HepG2 (cell line): Measurements from ENCODE around the gene ABCA2. TPM values are rescaled to one million over a fixed set of nuclear protein-coding genes. Genes with fewer than 3 reads are reported as not detected.

Experiments
- ATF4 ChIP-seq, 2 experiments: fragments of 450-650 bp in 1 of 2; sonication (generic) in 1 of 2; formaldehyde crosslinking; IDR thresholded peaks; 2 replicates each; pipeline versions ENCODE4 v1.5.0 to v1.8.0; 2020 to 2022; ENCODE audit warnings: mild to moderate bottlenecking in 1 of 2, missing genetic modification reagents in 1 of 2
- CCDC6 ChIP-seq: sonication (generic); formaldehyde crosslinking; IDR thresholded peaks from 2 replicates; pipeline ENCODE4 v1.8.1; 2022; ENCODE audit warnings: mild to moderate bottlenecking, missing genetic modification reagents, moderate library complexity
- CENPT ChIP-seq: sonication (generic); formaldehyde crosslinking; IDR thresholded peaks from 2 replicates; pipeline ENCODE4 v1.8.0; 2022; ENCODE audit warnings: low read depth, mild to moderate bottlenecking, moderate library complexity, missing genetic modification reagents
- DNMT1 ChIP-seq: sonication (generic); formaldehyde crosslinking; IDR thresholded peaks from 2 replicates; pipeline ENCODE4 v1.5.1; 2020; ENCODE audit warnings: mild to moderate bottlenecking, missing genetic modification reagents
- GTF2F1 ChIP-seq: fragments of 150-350 bp; IDR thresholded peaks from 2 replicates; pipeline ENCODE4 v1.6.1; 2014; ENCODE audit warnings: low read length
- ISX ChIP-seq: sonication (generic); formaldehyde crosslinking; conservative IDR thresholded peaks from 2 replicates; pipeline ENCODE4 v1.5.0; 2020; ENCODE audit warnings: missing genetic modification reagents
- LCORL ChIP-seq, 2 experiments: fragments of 450-650 bp in 1 of 2; sonication (generic) in 1 of 2; formaldehyde crosslinking in 1 of 2; IDR thresholded peaks; 2 replicates each; pipeline versions ENCODE4 v1.5.0 to v1.6.1; 2017 to 2020; ENCODE audit warnings: antibody characterized with exemption in 1 of 2, missing genetic modification reagents in 1 of 2
- MYPOP ChIP-seq: sonication (generic); formaldehyde crosslinking; IDR thresholded peaks from 2 replicates; pipeline ENCODE4 v1.8.1; 2023; ENCODE audit warnings: mild to moderate bottlenecking, moderate library complexity, missing genetic modification reagents
- NRL ChIP-seq: sonication (generic); formaldehyde crosslinking; IDR thresholded peaks from 2 replicates; pipeline ENCODE4 v1.5.0; 2020; ENCODE audit warnings: missing genetic modification reagents, mild to moderate bottlenecking, moderate library complexity, borderline replicate concordance
- POLR2AphosphoS2 ChIP-seq: IDR thresholded peaks from 2 replicates; pipeline ENCODE4 v1.6.1; 2011; ENCODE audit warnings: low read depth, low read length, improper control_type of control experiment
- PPARG ChIP-seq: conservative IDR thresholded peaks from 2 replicates; pipeline ENCODE4 v1.6.1; 2016; ENCODE audit warnings: missing biosample characterization, missing genetic modification reagents
- RARA ChIP-seq: IDR thresholded peaks from 2 replicates; pipeline ENCODE4 v1.6.1; 2016; ENCODE audit warnings: missing genetic modification reagents, missing compliant biosample characterization
- REST ChIP-seq, 2 experiments: IDR thresholded peaks; 2 replicates each; pipeline ENCODE4 v1.6.1; 2011 to 2012; ENCODE audit warnings: low read length in 2 of 2, borderline replicate concordance in 1 of 2, low read depth in 1 of 2, mild to moderate bottlenecking in 1 of 2, moderate library complexity in 1 of 2
- ZBTB39 ChIP-seq: sonication (generic); formaldehyde crosslinking; IDR thresholded peaks from 2 replicates; pipeline ENCODE4 v1.5.0; 2020; ENCODE audit warnings: missing genetic modification reagents
- ZFP91 ChIP-seq: sonication (generic); formaldehyde crosslinking; IDR thresholded peaks from 2 replicates; pipeline ENCODE4 v1.9.0; 2022; ENCODE audit warnings: missing genetic modification reagents, mild to moderate bottlenecking, borderline replicate concordance
- ZKSCAN5 ChIP-seq: sonication (generic); formaldehyde crosslinking; IDR thresholded peaks from 2 replicates; pipeline ENCODE4 v1.5.1; 2020; ENCODE audit warnings: mild to moderate bottlenecking, missing genetic modification reagents
- ZNF446 ChIP-seq: sonication (generic); formaldehyde crosslinking; IDR thresholded peaks from 2 replicates; pipeline ENCODE4 v1.5.0; 2020; ENCODE audit warnings: mild to moderate bottlenecking, missing genetic modification reagents
- ZNF510 ChIP-seq: sonication (generic); formaldehyde crosslinking; IDR thresholded peaks from 2 replicates; pipeline ENCODE4 v1.4.0; 2020; ENCODE audit warnings: low read depth, mild to moderate bottlenecking, missing genetic modification reagents
- polyA plus RNA-seq, 8 experiments: library from polyadenylated mRNA; depleted of rRNA in 3 of 8; stranded (reverse) in 7 of 8; unstranded in 1 of 8; fragments of >200 nt; fragmentation: Illumina TruSeq in 4 of 8; extraction: Trizol in 4 of 8; gene quantifications; 2 replicates each; pipeline versions ENCODE4 v1.2.1 to v1.2.3, GENCODE V29; 2011 to 2016; ENCODE audit warnings: low read depth in 4 of 8, missing spikeins in 1 of 8, mixed read lengths in 1 of 8; ENCODE audit not compliant: insufficient read depth in 1 of 8
- total RNA-seq, 5 experiments: library from RNA; depleted of rRNA; stranded (reverse); fragments of >200 nt; fragmentation: Illumina TruSeq; extraction: Trizol; gene quantifications; 2 replicates each; pipeline ENCODE4 v1.2.3, GENCODE V29; 2016; ENCODE audit warnings: low read depth in 1 of 5

The ABCA2 gene
- total and polyA plus RNA-seq, 2 of the 13 experiments (the other 11 are each of a cell fraction or from before 2014, with no cell fraction given): 2.9 to 19.2 TPM

- no peak for TF ChIP-seq CCDC6 (CRISPR knock-in tag)
- TF ChIP-seq ZNF446 (CRISPR knock-in tag): no peak
- no peak for TF ChIP-seq MYPOP
- TF ChIP-seq NRL (CRISPR knock-in tag): no peak
- no peak for TF ChIP-seq GTF2F1
- TF ChIP-seq ZFP91: 0 out of 2 replicates have a peak, but pooled peaks have one; percentile 10
- TF ChIP-seq LCORL (IDR thresholded peaks at IDR 0.05): no peak
- no peak for TF ChIP-seq LCORL (CRISPR knock-in tag; IDR thresholded peaks at IDR 0.05)
- TF ChIP-seq ZNF510 (CRISPR knock-in tag): no peak
- TF ChIP-seq ATF4 (CRISPR knock-in tag; IDR thresholded peaks at IDR 0.05): no peak
- 0 out of 2 replicates have a peak, but pooled peaks have one; percentile 30 for TF ChIP-seq ZBTB39 (CRISPR knock-in tag)
- TF ChIP-seq DNMT1: 0 out of 2 replicates have a peak, but pooled peaks have one; percentile 13
- TF ChIP-seq REST (IDR thresholded peaks at IDR 0.05; ENCODE audit: borderline replicate concordance in 1 of 2, low read depth in 1 of 2, low read length in 2 of 2): no peak
- no peak for TF ChIP-seq CENPT
- no peak for TF ChIP-seq ZKSCAN5 (CRISPR knock-in tag)
- no peak for TF ChIP-seq PPARG (CRISPR knock-in tag)
- TF ChIP-seq RARA: no peak
- no peak for TF ChIP-seq POLR2AphosphoS2
- no peak for TF ChIP-seq ISX
These were observed 5.4 kb downstream of the ABCA2 start (continued) for GRCh38 chr9:137022662-137023008.
